ENCODE measurements around the gene NUMB.

DNA sequence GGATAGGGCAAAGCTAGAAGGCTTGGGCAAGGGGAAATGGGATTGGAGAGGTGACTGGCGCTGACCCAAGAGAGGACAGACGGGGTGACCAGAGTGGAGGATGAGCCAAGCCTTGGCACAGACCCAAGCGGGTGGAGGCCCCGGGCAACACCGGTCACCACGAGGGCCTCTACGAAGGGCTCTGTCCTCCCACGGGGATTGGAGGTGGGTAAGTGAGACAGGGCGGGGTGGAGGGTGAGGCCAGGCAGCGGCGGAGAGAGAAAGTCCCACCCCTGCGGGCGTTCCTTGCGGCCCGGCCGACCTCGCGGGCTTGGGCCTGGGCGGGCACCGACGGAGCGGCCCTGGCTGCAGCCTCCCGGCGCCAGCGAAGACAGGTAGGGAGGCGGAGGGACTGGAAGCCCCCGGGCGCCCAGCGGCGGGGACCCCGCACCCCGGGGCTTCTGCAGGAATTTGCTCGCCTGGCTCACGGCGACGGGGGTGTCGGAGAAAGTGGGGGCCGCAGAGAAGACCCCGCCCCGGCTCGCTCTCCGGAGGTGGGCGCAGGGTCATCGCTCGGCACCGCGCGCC is 221.0 kb downstream of the NUMB start, which contains the start of gene PAPLN:
- TF ChIP-seq EZH2 (IDR thresholded peaks at IDR 0.05; ENCODE audit: insufficient read depth, poor library complexity, severe bottlenecking), result no peak
- no peak for TF ChIP-seq EZH2phosphoT487 (IDR thresholded peaks at IDR 0.05; ENCODE audit: insufficient read depth, low read depth)

Data from GM23248 (cell line).